ENCODE measurements around the gene GAD1.

GAD1 gene

GRCh38 chr2:170836027-170836426 is 19.3 kb downstream of the GAD1 start:
- no peak overlapping the region for H3K4me3 ChIP-seq (ENCODE audit: low read length)

GRCh38 chr2:170840717-170841210 is 24.1 kb downstream of the GAD1 start:
- no peak for DNase-seq (ENCODE audit: low read depth, low spot score)
- H3K4me3 ChIP-seq (ENCODE audit: low read length), result no peak overlapping the region

More at GRCh38 chr2:170836027-170836426, 19.3 kb downstream of the GAD1 start:
- no peak for DNase-seq (ENCODE audit: low read depth, low spot score)

GRCh38 chr2:170842785-170843184 is 26.1 kb downstream of the GAD1 start:
- DNase-seq (ENCODE audit: low read depth, low spot score), result no peak

GRCh38 chr2:170843656-170844055 is 27.0 kb downstream of the GAD1 start:
- H3K4me3 ChIP-seq (ENCODE audit: low read length), result no peak overlapping the region
- peak; percentile 25 for DNase-seq (ENCODE audit: low read depth, low spot score)

More at GRCh38 chr2:170842785-170843184, 26.1 kb downstream of the GAD1 start:
- H3K4me3 ChIP-seq (ENCODE audit: low read length), result no peak overlapping the region

- H3K4me3 ChIP-seq (ENCODE audit: low read length), result no peak overlapping the region
- DNase-seq (ENCODE audit: low read depth, low spot score), result no peak
These were observed 28.7 kb downstream of the GAD1 start for GRCh38 chr2:170845343-170845742.

GRCh38 chr2:170846314-170846713 is 29.6 kb downstream of the GAD1 start:
- no peak for DNase-seq (ENCODE audit: low read depth, low spot score)
- H3K4me3 ChIP-seq (ENCODE audit: low read length), result no peak overlapping the region

GRCh38 chr2:170847716-170848115 is 31.0 kb downstream of the GAD1 start:
- no peak overlapping the region for H3K4me3 ChIP-seq (ENCODE audit: low read length)
- no peak for DNase-seq (ENCODE audit: low read depth, low spot score)

GRCh38 chr2:170848587-170848986 is 31.9 kb downstream of the GAD1 start:
- DNase-seq (ENCODE audit: low read depth, low spot score), result no peak
- no peak overlapping the region for H3K4me3 ChIP-seq (ENCODE audit: low read length)

GRCh38 chr2:170850251-170850650 is 33.6 kb downstream of the GAD1 start:
- no peak for DNase-seq (ENCODE audit: low read depth, low spot score)
- H3K4me3 ChIP-seq (ENCODE audit: low read length), result no peak overlapping the region

- no peak for DNase-seq (ENCODE audit: low read depth, low spot score)
- H3K4me3 ChIP-seq (ENCODE audit: low read length), result no peak overlapping the region
These were observed 34.9 kb downstream of the GAD1 start for GRCh38 chr2:170851635-170852034.

GRCh38 chr2:170856066-170856465 is 39.4 kb downstream of the GAD1 start:
- no peak overlapping the region for H3K4me3 ChIP-seq (ENCODE audit: low read length)
- no peak for DNase-seq (ENCODE audit: low read depth, low spot score)

GRCh38 chr2:170862286-170862902 is 45.7 kb downstream of the GAD1 start:
- H3K4me3 ChIP-seq (ENCODE audit: low read length), result no peak overlapping the region
- no peak for DNase-seq (ENCODE audit: low read depth, low spot score)

- no peak overlapping the region for H3K4me3 ChIP-seq (ENCODE audit: low read length)
- no peak for DNase-seq (ENCODE audit: low read depth, low spot score)
These were observed 46.4 kb downstream of the GAD1 start for GRCh38 chr2:170863087-170863486.

GRCh38 chr2:170869036-170869435 is 52.3 kb downstream of the GAD1 start:
- no peak for DNase-seq (ENCODE audit: low read depth, low spot score)
- H3K4me3 ChIP-seq (ENCODE audit: low read length), result no peak overlapping the region

GRCh38 chr2:170869461-170869860 is 52.8 kb downstream of the GAD1 start:
- H3K4me3 ChIP-seq (ENCODE audit: low read length), result no peak overlapping the region
- DNase-seq (ENCODE audit: low read depth, low spot score), result no peak

GRCh38 chr2:170873035-170873692 is 56.5 kb downstream of the GAD1 start:
- peak overlapping the region; percentile 42 for H3K4me3 ChIP-seq (ENCODE audit: low read length)
- peak; percentile 72 for DNase-seq (ENCODE audit: low read depth, low spot score)

- no peak for DNase-seq (ENCODE audit: low read depth, low spot score)
- no peak overlapping the region for H3K4me3 ChIP-seq (ENCODE audit: low read length)
These were observed 61.4 kb downstream of the GAD1 start for GRCh38 chr2:170878066-170878465.

- no peak for DNase-seq (ENCODE audit: low read depth, low spot score)
- no peak overlapping the region for H3K4me3 ChIP-seq (ENCODE audit: low read length)
These were observed 61.8 kb downstream of the GAD1 start for GRCh38 chr2:170878505-170878904.

GRCh38 chr2:170881840-170882239 is 65.2 kb downstream of the GAD1 start:
- no peak for DNase-seq (ENCODE audit: low read depth, low spot score)
- H3K4me3 ChIP-seq (ENCODE audit: low read length), result no peak overlapping the region

- DNase-seq (ENCODE audit: low read depth, low spot score), result no peak
- no peak overlapping the region for H3K4me3 ChIP-seq (ENCODE audit: low read length)
These were observed 66.1 kb downstream of the GAD1 start for GRCh38 chr2:170882758-170883157.

GRCh38 chr2:170883683-170884082 is 67.0 kb downstream of the GAD1 start:
- DNase-seq (ENCODE audit: low read depth, low spot score), result no peak

More at GRCh38 chr2:170883683-170884082, 67.0 kb downstream of the GAD1 start:
- no peak overlapping the region for H3K4me3 ChIP-seq (ENCODE audit: low read length)
